K562 (cell line): Measurements from ENCODE around the gene ANKRD11. TPM values are rescaled to one million over a fixed set of nuclear protein-coding genes. Genes with fewer than 3 reads are reported as not detected.

Experiments used
- ARID3A ChIP-seq: IDR thresholded peaks from 2 replicates; pipeline ENCODE4 v1.6.1; 2012; ENCODE audit warnings: low read depth, low read length, improper control_type of control experiment, borderline replicate concordance
- C11orf30 ChIP-seq: fragments of 450-650 bp; IDR thresholded peaks from 2 replicates; pipeline ENCODE4 v1.6.1; 2016; ENCODE audit warnings: low read depth, mild to moderate bottlenecking
- CREB3L1 ChIP-seq: fragments of 450-650 bp; IDR thresholded peaks from 2 replicates; pipeline ENCODE4 v1.6.1; 2014; ENCODE audit warnings: low read depth, mild to moderate bottlenecking, moderate library complexity, borderline replicate concordance
- DNMT1 ChIP-seq: fragments of 450-650 bp; IDR thresholded peaks from 2 replicates; pipeline ENCODE4 v1.6.1; 2016; ENCODE audit warnings: antibody characterized with exemption, mild to moderate bottlenecking
- DPF2 ChIP-seq: fragments of 450-650 bp; IDR thresholded peaks from 2 replicates; pipeline ENCODE4 v1.6.1; 2016
- E2F4 ChIP-seq: sonication (generic); formaldehyde crosslinking; IDR thresholded peaks from 2 replicates; pipeline ENCODE4 v1.8.0; 2022; ENCODE audit warnings: mild to moderate bottlenecking, low read depth, missing genetic modification reagents
- FOXK2 ChIP-seq, 2 experiments: fragments of 450-650 bp; IDR thresholded peaks in 1 of 2; conservative IDR thresholded peaks in 1 of 2; 2 replicates each; pipeline ENCODE4 v1.6.1; 2016; ENCODE audit warnings: low read depth in 2 of 2, mild to moderate bottlenecking in 1 of 2
- GABPB1 ChIP-seq: sonication (generic); formaldehyde crosslinking; IDR thresholded peaks from 2 replicates; pipeline ENCODE4 v1.8.0; 2022; ENCODE audit warnings: mild to moderate bottlenecking, missing genetic modification reagents
- HEY1 ChIP-seq: fragments of 250-450 bp; sonication (Bioruptor Pico); IDR thresholded peaks from 2 replicates; pipeline ENCODE4 v1.5.0; 2020; ENCODE audit warnings: mild to moderate bottlenecking, moderate library complexity, borderline replicate concordance
- NKRF ChIP-seq: fragments of 450-650 bp; IDR thresholded peaks from 2 replicates; pipeline ENCODE4 v1.6.1; 2016; ENCODE audit warnings: borderline replicate concordance
- PHB2 ChIP-seq: fragments of 450-650 bp; IDR thresholded peaks from 2 replicates; pipeline ENCODE4 v1.6.1; 2017; ENCODE audit warnings: low read depth
- POLR2A ChIP-seq: fragments of 450-650 bp; conservative IDR thresholded peaks from 2 replicates; pipeline ENCODE4 v1.6.1; 2016
- POLR3G ChIP-seq: IDR thresholded peaks from 2 replicates; pipeline ENCODE4 v1.6.1; 2011; ENCODE audit not compliant: insufficient read length, insufficient replicate concordance; ENCODE audit errors: extremely low read depth
- PRPF4 ChIP-seq: fragments of 200-400 bp; formaldehyde crosslinking; IDR thresholded peaks from one replicate; pipeline ENCODE4 v1.6.1; 2017; ENCODE audit warnings: low read length, low read depth, mild to moderate bottlenecking; ENCODE audit not compliant: insufficient read depth, poor library complexity, severe bottlenecking
- SIX5 ChIP-seq, 2 experiments: IDR thresholded peaks; 2 replicates each; pipeline ENCODE4 v1.6.1; 2011; ENCODE audit warnings: low read length in 2 of 2, borderline replicate concordance in 1 of 2, low read depth in 1 of 2, mild to moderate bottlenecking in 1 of 2, moderate library complexity in 1 of 2; ENCODE audit not compliant: insufficient read depth in 1 of 2
- TEAD1 ChIP-seq, 2 experiments: fragments of 450-650 bp in 1 of 2; sonication (generic) in 1 of 2; formaldehyde crosslinking; IDR thresholded peaks; 2 replicates each; pipeline versions ENCODE4 v1.4.0 to v1.8.0; 2020 to 2022; ENCODE audit warnings: mild to moderate bottlenecking in 2 of 2, missing genetic modification reagents in 1 of 2
- TRIM24 ChIP-seq, 2 experiments: fragments of 450-650 bp; IDR thresholded peaks; 2 replicates each; pipeline ENCODE4 v1.6.1; 2016
- ZFP36 ChIP-seq: fragments of 150-350 bp; IDR thresholded peaks from 2 replicates; pipeline ENCODE4 v1.6.1; 2018; ENCODE audit warnings: low read length, low read depth; ENCODE audit not compliant: partially characterized antibody
- ZNF232 ChIP-seq: sonication (generic); formaldehyde crosslinking; IDR thresholded peaks from 2 replicates; pipeline ENCODE4 v1.8.0; 2022; ENCODE audit warnings: mild to moderate bottlenecking, missing genetic modification reagents
- ZNF449 ChIP-seq: fragments of 250-450 bp; sonication (Bioruptor Pico); IDR thresholded peaks from 2 replicates; pipeline ENCODE4 v1.8.0; 2022; ENCODE audit warnings: moderate library complexity, mild to moderate bottlenecking, inconsistent platforms
- polyA plus RNA-seq, 8 experiments: library from polyadenylated mRNA; depleted of rRNA in 4 of 8; stranded (reverse) in 5 of 8; unstranded in 3 of 8; fragments of >200 nt; fragmentation: Nextera tagmentation in 2 of 8; fragmentation: Illumina TruSeq in 1 of 8; extraction: Ambion mirVana in 2 of 8; extraction: Trizol in 1 of 8; gene quantifications; 2 replicates each; pipeline versions ENCODE4 v1.2.1 to v1.2.3, GENCODE V29; 2011 to 2014; ENCODE audit warnings: inconsistent platforms in 1 of 8, missing spikeins in 1 of 8
- total RNA-seq, 7 experiments: library from RNA; depleted of rRNA in 6 of 7; stranded (reverse); fragments of >200 nt in 6 of 7; fragmentation: Illumina TruSeq in 2 of 7; extraction: Trizol in 2 of 7; gene quantifications; 2 replicates each; pipeline versions ENCODE4 v1.2.1 to v1.2.3, GENCODE V29; 2011 to 2021; ENCODE audit warnings: low replicate concordance in 1 of 7

The ANKRD11 gene
- total and polyA plus RNA-seq, 9 of the 15 experiments (the other 6 are each of a cell fraction or from before 2014, with no cell fraction given): 4.7 to 126 (median 31.7) TPM

GRCh38 chr16:89490439-89491237, at the start of gene ANKRD11 (continued):
- no peak for TF ChIP-seq E2F4 (CRISPR knock-in tag)
- no peak for TF ChIP-seq DNMT1
- TF ChIP-seq FOXK2 (conservative IDR thresholded peaks at IDR 0.05 in 1 of 2, IDR thresholded peaks at IDR 0.05 in 1 of 2; ENCODE audit: low read depth in 2 of 2): peak; percentile 88 to 89
- no peak for TF ChIP-seq POLR3G
- TF ChIP-seq HEY1 (CRISPR knock-in tag): no peak
- peak; percentile 95 for TF ChIP-seq C11orf30
- no peak for TF ChIP-seq PRPF4
- TF ChIP-seq CREB3L1: 0 out of 2 replicates have a peak, but pooled peaks have one; percentile 31
- TF ChIP-seq NKRF: peak; percentile 92
- no peak for TF ChIP-seq PHB2
- 0 out of 4 replicates have a peak, but pooled peaks of 1 of the 2 experiments have one; percentile 31 for TF ChIP-seq TRIM24 (IDR thresholded peaks at IDR 0.05)
- no peak for TF ChIP-seq ZNF449 (CRISPR knock-in tag)
- no peak for TF ChIP-seq DPF2
- TF ChIP-seq ARID3A: peak; percentile 72; the same call in 1 of the 2 replicates
- TF ChIP-seq POLR2A: peak; percentile 78
- peak; percentile 29 to 94; a peak in 2 of 4 replicates for TF ChIP-seq TEAD1 (CRISPR knock-in tag; IDR thresholded peaks at IDR 0.05)
- TF ChIP-seq SIX5 (IDR thresholded peaks at IDR 0.05; ENCODE audit: borderline replicate concordance in 1 of 2, insufficient read depth in 1 of 2, low read depth in 1 of 2, low read length in 2 of 2): no peak
- TF ChIP-seq ZNF232 (CRISPR knock-in tag): no peak
- TF ChIP-seq ZFP36: no peak
- peak; percentile 72 for TF ChIP-seq GABPB1 (CRISPR knock-in tag)
